Right cardiac atrium (tissue), 5 donors: Measurements from ENCODE around the gene UCP1. TPM values are rescaled to one million over a fixed set of nuclear protein-coding genes. Genes with fewer than 3 reads are reported as not detected.

ENCODE experiments used
- ATAC-seq, 2 donors: fragments of 200-7000 bp; cut with Tn5 transposase; one replicate each; pipeline versions ENCODE4 v1.8.0 to v1.9.1; 2020; ENCODE audit warnings: moderate library complexity in 2 of 2, mild to moderate bottlenecking in 1 of 2
- DNase-seq, 3 donors: peaks; one replicate each; pipeline ENCODE4 v3.0.0-alpha.2; 2020
- H3K27ac ChIP-seq: one replicate; pipeline ENCODE4 v1.5.1; 2013; ENCODE audit warnings: mild to moderate bottlenecking, low read length, control low read depth, moderate library complexity
- H3K27me3 ChIP-seq: one replicate; pipeline ENCODE4 v1.6.1; 2013; ENCODE audit not compliant: control insufficient read depth, insufficient read depth
- H3K4me1 ChIP-seq: one replicate; pipeline ENCODE4 v1.6.1; 2013; ENCODE audit warnings: low read length; ENCODE audit not compliant: control insufficient read depth, insufficient read depth
- H3K4me3 ChIP-seq: one replicate; pipeline ENCODE4 v1.5.1; 2013; ENCODE audit warnings: low read length, control low read depth
- H3K9me3 ChIP-seq: one replicate; pipeline ENCODE4 v1.6.1; 2013; ENCODE audit warnings: low read length; ENCODE audit not compliant: control insufficient read depth
- WGBS: extraction: QIAGEN DNeasy Blood & Tissue Kit; methylation state at CpG from one replicate; pipeline ENCODE4 v1.1.7; 2013; 5-methylcytosine and 5-hydroxymethylcytosine counted together
- intact Hi-C, 4 donors: fragments of 100-400 bp; cut with DNase I; formaldehyde crosslinking; loops; one replicate each; pipeline versions ENCODE4 v1.11.0 to v1.14.0; 2022 to 2023
- long read RNA-seq, 4 donors: library from polyadenylated mRNA; unstranded; transcript quantifications; one replicate each; pipeline ENCODE4 v2.0.0, GENCODE V29; 2020 to 2021
- polyA plus RNA-seq: library from polyadenylated mRNA; stranded (reverse); fragments of 200-250 nt; gene quantifications from one replicate; pipeline ENCODE4 v1.2.3, GENCODE V29; 2013
- total RNA-seq, 4 donors: library from RNA; stranded (reverse); fragmentation: NEBNext Ultra II Directional; extraction: Animal tissue kit (Norgen Biotek cat#: 25700); gene quantifications; one replicate each; pipeline ENCODE4 v1.2.1, GENCODE V29; 2021
- donor health status: healthy with polysubstance abuse.
- donor health status: DM: no; HTN: yes; CAD: no.
- donor health status: DM: no; HTN: no; CAD: no.
- donor health status: DM: no; HTN: yes; CAD: no; lungs with severe emphysema.
- donor health status: DM: yes; HTN: yes; CAD: no.

UCP1 gene, protein sequence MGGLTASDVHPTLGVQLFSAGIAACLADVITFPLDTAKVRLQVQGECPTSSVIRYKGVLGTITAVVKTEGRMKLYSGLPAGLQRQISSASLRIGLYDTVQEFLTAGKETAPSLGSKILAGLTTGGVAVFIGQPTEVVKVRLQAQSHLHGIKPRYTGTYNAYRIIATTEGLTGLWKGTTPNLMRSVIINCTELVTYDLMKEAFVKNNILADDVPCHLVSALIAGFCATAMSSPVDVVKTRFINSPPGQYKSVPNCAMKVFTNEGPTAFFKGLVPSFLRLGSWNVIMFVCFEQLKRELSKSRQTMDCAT
- total RNA-seq (1 to 10 TPM in 1 of 4 donors, under 1 TPM in 1, not detected in 2; 0.14 to 2.5 TPM), polyA plus RNA-seq (2.2 TPM)
- long read RNA-seq, donor 1: 0 reads
- long read RNA-seq, donor 2: 0 reads
- long read RNA-seq, donor 3, partial matches to known transcripts: 0 of 2 reads
- long read RNA-seq, donor 3, other reads (novel, unspliced or antisense): 1 of 2 reads
- long read RNA-seq, donor 4: 0 reads

DNA sequence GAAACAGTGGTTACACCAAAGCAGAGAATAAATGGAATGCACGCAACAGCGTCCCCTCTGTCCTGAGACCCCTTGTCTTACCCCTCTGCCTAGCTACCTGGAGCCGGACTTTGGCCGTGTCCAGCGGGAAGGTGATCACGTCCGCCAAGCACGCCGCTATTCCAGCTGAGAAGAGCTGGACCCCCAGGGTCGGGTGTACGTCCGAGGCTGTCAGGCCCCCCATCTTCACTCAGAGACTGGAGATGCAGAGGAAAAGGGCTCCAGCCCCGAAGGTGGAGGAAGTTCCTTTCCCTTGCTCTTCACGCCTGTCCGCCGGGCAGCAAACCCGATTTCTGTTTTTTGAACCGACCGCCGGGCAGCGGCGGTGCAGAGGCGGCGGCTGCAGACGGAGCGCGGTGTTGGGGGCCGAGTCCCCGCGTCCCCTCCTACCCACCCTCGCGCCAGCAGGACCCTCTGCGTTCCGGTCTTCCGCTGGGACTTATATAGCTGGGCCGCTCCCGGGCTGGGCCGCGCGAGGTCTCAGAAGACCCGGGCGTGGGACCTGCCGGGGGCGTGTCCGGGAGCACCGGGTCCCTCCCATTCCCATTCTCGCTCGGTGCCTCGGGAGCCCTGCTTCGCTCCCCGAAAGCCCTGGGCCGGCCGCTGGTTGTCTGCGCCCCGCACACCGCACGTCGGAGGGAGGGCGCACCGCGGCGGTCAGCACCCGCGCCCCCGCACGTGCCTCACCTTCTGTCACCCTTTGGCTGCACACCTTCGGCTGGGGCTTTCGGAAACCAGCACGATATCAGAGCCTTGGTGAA is at the start of gene UCP1:
Gene UCP1 (minus strand): TSS at position 455 of the 800 bp plus-strand sequence. CDS start 232 bp downstream, at position 223.
- Histone ChIP-seq H3K27me3 (no peaks in the 10 kb centered on the region), H3K4me1 (peaks cover 6% of the 10 kb centered on the region), H3K27ac (no peak within 1 kb of the TSS), H3K9me3 (peaks cover 2% of the 10 kb centered on the region), H3K4me3 (peak within 1 kb of the TSS; percentile 54)
- peak; percentile 38 to 69 (median 61) for DNase-seq
- peak; percentile 83 to 87 for ATAC-seq
- intact Hi-C loops: no loop called here
- 2% methylated on average over 69 of the region's 69 CpGs for WGBS

- Histone ChIP-seq H3K27me3 (no peaks in the 10 kb centered on the region), H3K9me3 (no peaks in the 10 kb centered on the region), H3K4me1 (no peaks in the 10 kb centered on the region), H3K4me3 (no peak overlapping the region), H3K27ac (no peak overlapping the region)
- WGBS: 41% methylated on average over 7 of the region's 7 CpGs
- ATAC-seq (peak; percentile 38 to 68), DNase-seq (no peak)
- intact Hi-C loops: loop anchor here in 2 of 4 donors (10.0 kb wide), 1 partner anchor 263 kb away; no protein-coding TSS in a partner anchor
Observed at GRCh38 chr4:140617499-140618248, 48.9 kb upstream of the UCP1 start.

DNA sequence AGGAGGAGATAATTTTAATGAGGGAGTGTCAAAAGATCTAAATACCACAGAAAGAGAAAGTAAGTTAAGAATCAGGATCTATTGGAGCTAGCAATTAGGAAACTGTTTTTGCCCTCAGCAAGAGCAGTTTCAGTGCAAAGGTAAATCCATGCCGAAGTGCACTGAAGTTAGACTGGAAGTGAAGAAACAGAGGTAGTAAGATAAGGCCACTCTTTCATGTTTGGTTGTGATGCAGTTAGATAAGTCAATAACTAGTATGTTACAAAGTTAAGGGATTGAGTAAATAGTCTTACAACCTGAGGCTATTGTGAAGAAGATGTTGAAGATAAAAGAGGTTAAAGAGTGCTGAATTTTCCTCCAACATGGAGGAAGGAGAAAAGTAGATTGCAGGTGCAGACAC is 46.7 kb upstream of the UCP1 start:
- ATAC-seq (no peak), DNase-seq (no peak)
- Histone ChIP-seq H3K9me3 (no peaks in the 10 kb centered on the region), H3K27ac (no peak overlapping the region), H3K4me1 (no peaks in the 10 kb centered on the region), H3K27me3 (no peaks in the 10 kb centered on the region), H3K4me3 (no peak overlapping the region)
- WGBS: 91% methylated on average over 1 of the region's 1 CpG
- intact Hi-C loops: loop anchor here in 2 of 4 donors (10.0 kb wide), 1 partner anchor 261 kb away; no protein-coding TSS in a partner anchor

DNA sequence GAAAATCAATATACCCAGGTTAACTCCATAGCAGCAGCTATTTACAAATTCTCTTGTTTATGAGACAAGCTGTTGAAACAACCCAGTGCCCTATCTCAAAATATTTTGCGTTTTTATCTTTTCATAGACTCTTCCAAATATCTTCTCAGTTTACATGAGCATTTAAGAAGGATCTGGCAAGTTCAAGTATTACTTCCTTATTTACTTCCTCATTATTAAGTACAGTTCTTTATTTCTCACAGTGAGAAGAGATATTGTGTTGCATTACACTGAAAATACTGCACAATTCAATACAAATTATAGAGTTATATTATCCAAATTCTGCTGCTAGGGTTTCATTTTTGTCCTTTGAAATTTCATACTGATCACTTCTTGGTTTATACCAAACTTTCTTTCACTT is 43.6 kb upstream of the UCP1 start:
- H3K27me3 ChIP-seq: no peaks in the 10 kb centered on the region
- no peak overlapping the region for H3K4me3 ChIP-seq
- WGBS: 42% methylated on average over 1 of the region's 1 CpG
- no peak overlapping the region for H3K27ac ChIP-seq
- no peak for DNase-seq
- intact Hi-C loops: loop anchor here in 2 of 4 donors (10.0 kb wide), 1 partner anchor 258 kb away; no protein-coding TSS in a partner anchor
- no peak for ATAC-seq
- H3K9me3 ChIP-seq: no peaks in the 10 kb centered on the region
- no peaks in the 10 kb centered on the region for H3K4me1 ChIP-seq

GRCh38 chr4:140611854-140612253 is 43.1 kb upstream of the UCP1 start:
- H3K27ac ChIP-seq: no peak overlapping the region
- DNase-seq (no peak), ATAC-seq (no peak)
- H3K4me3 ChIP-seq: no peak overlapping the region
- H3K9me3 ChIP-seq: no peaks in the 10 kb centered on the region
- no peaks in the 10 kb centered on the region for H3K27me3 ChIP-seq
- intact Hi-C loops: loop anchor here in 2 of 4 donors (10.0 kb wide), 1 partner anchor 257 kb away; no protein-coding TSS in a partner anchor
- H3K4me1 ChIP-seq: no peaks in the 10 kb centered on the region
- 82% methylated on average over 3 of the region's 3 CpGs for WGBS

GRCh38 chr4:140609548-140610425 is 41.0 kb upstream of the UCP1 start:
- 30% methylated on average over 6 of the region's 6 CpGs for WGBS
- DNase-seq (peak in 1 of 3 donors; percentile 45), ATAC-seq (peak; percentile 75 to 87)
- Histone ChIP-seq H3K4me1 (no peaks in the 10 kb centered on the region), H3K27ac (no peak overlapping the region), H3K27me3 (no peaks in the 10 kb centered on the region), H3K4me3 (no peak overlapping the region), H3K9me3 (no peaks in the 10 kb centered on the region)
- intact Hi-C loops: loop anchor here (5.0 to 10.0 kb wide), 3 partner anchors 245 to 255 kb away; no protein-coding TSS in a partner anchor

DNA sequence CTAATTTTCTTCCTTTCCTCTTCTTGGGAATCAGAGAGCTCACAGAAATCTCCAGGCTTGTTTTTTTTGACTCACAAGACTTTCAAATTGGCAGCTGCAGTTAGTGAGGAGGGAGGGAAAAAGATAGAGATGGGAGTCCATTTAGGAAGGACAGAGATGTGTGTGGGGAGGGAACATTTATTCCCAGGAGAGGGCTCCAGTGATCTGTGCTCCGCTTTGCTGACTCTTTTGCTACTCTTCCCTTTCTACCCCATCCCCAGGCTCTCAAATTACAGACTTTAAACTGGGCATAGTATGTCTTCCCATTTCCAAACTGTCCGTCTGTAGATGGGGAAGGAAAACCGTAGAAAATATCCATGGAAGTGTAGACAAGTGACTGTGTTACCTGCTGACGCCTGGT is 39.1 kb upstream of the UCP1 start:
- Histone ChIP-seq H3K27me3 (no peaks in the 10 kb centered on the region), H3K9me3 (no peaks in the 10 kb centered on the region), H3K4me1 (peaks cover 4% of the 10 kb centered on the region), H3K4me3 (no peak overlapping the region), H3K27ac (no peak overlapping the region)
- ATAC-seq (no peak), DNase-seq (no peak)
- intact Hi-C loops: loop anchor here in 2 of 4 donors (5.0 to 10.0 kb wide), 2 partner anchors 243 to 246 kb away; no protein-coding TSS in a partner anchor
- 82% methylated on average over 4 of the region's 4 CpGs for WGBS

DNA sequence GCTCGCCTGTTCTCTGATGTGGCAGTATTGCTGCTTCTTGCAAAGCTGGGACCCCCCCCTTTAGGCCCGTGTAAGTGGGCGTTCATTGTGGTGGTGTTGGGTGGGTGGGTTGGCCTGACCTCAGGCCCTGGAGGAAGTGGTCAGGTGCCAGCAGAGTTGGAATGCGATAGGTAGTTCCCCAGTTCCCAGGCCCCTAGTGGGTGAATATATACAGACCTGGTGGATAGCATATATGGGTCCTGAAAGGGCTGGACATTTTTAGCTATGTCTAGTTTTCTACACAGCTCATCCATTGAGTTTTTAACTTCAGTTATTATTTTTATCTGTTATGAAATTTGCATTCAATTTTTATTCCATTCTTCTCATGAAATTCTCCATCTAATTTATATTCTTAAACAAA is 35.8 kb upstream of the UCP1 start:
- whole genome bisulfite sequencing: 89% methylated on average over 4 of the region's 4 CpGs
- no peak overlapping the region for H3K27ac ChIP-seq
- no peak overlapping the region for H3K4me3 ChIP-seq
- H3K27me3 ChIP-seq: no peaks in the 10 kb centered on the region
- H3K4me1 ChIP-seq: peaks cover 4% of the 10 kb centered on the region
- intact Hi-C loops: loop anchor here in 1 of 4 donors (10.0 kb wide), 1 partner anchor 240 kb away; no protein-coding TSS in a partner anchor
- DNase-seq: no peak
- ATAC-seq: no peak
- H3K9me3 ChIP-seq: no peaks in the 10 kb centered on the region

- ATAC-seq: peak; percentile 77 to 93
- peak; percentile 37 to 64 (median 44) for DNase-seq
- no peak overlapping the region for H3K4me3 ChIP-seq
- no peaks in the 10 kb centered on the region for H3K27me3 ChIP-seq
- peaks cover 4% of the 10 kb centered on the region for H3K4me1 ChIP-seq
- no peak overlapping the region for H3K27ac ChIP-seq
- H3K9me3 ChIP-seq: no peaks in the 10 kb centered on the region
- intact Hi-C loops: loop anchor here in 1 of 4 donors (10.0 kb wide), 1 partner anchor 238 kb away; no protein-coding TSS in a partner anchor
- WGBS: 33% methylated on average over 2 of the region's 2 CpGs
Observed at GRCh38 chr4:140603286-140603685, 34.5 kb upstream of the UCP1 start.
